ENCODE results near the gene PPP6C.
A peak's percentile ranks its signal among the peaks of the same experiment; 100 is the strongest.
"Not testable (repeated sequence)": the region's sequence is repeated elsewhere in the genome, so short reads cannot be mapped to it uniquely, and the experiment has no call there.

PPP6C gene

DNA sequence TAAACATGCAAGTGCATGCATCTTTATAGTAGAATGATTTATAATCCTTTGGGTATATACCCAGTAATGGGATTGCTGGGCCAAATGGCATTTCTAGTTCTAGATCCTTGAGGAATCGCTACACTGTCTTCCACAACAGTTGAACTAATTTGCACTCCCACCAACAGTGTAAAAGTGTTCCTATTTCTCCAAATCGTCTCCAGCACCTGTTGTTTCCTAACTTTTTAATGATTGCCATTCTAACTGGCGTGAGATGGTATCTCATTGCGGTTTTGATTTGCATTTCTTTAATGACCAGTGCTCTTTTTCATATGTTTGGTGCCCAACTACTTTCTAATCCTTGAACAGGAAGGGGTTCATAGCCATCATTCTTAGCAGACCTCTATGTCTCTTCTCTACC is 7.8 kb downstream of the PPP6C start:
- DNase-seq: not testable (repeated sequence)

DNA sequence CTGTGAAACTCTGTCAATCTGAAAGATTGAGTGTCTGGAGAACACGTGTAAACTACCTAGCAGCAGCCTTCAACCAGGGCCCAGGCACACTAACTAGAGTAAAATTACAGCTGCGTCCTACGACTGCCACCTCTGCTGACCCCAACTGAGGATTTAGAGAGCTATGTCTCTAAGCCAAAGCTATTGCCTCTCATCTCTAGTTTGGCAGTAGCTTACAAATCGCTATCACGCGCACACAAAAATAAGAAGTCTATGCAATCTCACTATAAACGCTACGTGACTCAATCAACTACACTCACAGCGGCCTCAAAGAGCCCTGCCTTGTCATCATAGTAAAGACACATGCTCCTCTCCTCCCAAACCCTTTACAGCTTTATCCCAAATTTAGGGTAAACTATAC is 8.7 kb downstream of the PPP6C start:
- DNase-seq: no peak

DNA sequence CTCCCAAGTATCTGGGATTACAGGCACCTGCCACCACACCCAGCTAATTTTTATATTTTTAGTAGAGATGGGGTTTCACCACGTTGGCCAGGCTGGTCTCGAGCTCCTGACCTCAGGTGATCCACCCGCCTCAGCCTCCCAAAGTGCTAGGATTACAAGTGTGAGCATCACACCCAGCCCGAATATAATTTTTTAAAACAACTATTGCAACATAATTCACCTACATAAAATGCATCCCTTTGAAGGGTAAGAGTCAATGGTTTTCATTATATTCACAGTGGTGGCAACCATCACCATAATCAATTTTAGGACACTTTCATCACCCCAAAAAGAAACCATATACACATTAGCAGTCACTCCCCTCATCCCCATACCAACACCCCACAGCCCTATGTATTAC is 9.8 kb downstream of the PPP6C start:
- not testable (repeated sequence) for DNase-seq

DNA sequence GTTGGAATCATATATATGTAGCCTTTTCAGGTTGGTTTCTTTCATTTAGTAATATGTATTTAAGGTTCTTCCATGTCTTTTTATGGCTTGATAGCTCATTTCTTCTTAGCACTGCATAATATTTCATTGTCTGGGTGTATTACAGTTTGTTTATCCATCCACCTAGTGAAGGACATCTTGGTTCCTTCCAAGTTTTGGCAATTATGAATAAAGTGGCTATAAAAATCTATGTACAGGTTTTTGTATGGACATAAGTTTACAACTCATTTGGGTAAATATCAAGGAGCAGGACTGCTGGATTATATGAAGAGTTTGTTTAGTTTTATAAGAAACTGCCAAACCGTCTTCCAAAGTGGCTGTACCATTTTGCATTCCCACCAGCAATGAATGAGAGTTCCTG is 11.7 kb downstream of the PPP6C start:
- DNase-seq: no peak

DNA sequence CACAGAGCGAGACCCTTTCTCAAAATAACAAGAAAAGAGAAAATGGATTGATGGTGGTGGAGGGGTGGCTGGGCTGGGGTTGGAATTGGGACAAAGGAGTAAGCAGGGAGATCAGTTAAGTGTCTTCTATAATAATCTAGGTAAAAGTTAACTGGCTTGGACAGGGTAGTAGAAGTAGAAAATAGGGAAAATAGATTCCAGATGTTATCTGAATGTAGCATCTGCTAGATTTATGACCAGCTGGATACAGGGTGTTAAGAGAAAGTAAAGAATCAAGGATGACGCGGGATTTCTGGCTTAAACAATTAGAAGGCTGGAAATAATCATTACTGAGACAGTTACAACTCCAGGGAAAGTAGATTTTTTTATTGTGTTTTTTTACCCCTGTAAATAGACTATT is 13.0 kb downstream of the PPP6C start:
- DNase-seq: no peak

DNA sequence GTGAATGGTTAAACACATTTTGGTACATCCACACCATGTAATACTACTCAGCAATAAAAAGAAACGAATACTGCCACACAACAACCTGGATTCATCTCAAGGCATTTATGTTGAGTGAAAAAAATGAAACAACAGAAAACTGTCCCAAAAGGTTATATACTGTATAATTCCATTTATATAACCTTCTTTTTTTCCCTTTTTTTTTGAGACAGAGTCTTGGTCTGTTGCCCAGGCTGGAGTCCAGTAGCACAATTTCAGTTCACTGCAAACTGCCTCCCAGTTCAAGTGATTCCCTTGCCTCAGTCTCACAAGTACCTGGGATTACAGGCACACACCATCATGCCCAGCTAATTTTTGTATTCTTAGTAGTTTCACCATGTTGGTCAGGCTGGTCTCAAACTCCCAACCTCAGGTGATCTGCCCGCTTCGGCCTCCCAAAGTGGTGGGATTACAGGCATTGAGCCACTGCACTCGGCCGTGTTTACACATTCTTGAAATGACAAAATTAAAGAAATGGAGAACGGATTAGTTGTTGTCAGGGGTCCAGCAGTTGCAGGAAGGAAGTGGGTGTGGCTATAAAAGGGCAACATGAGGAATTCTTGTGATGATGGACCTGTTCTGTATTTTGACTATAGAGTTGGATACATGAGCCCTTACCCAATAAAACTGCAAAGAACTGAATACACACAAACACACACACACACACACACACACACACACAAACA is 17.4 kb downstream of the PPP6C start:
- no peak for DNase-seq

DNA sequence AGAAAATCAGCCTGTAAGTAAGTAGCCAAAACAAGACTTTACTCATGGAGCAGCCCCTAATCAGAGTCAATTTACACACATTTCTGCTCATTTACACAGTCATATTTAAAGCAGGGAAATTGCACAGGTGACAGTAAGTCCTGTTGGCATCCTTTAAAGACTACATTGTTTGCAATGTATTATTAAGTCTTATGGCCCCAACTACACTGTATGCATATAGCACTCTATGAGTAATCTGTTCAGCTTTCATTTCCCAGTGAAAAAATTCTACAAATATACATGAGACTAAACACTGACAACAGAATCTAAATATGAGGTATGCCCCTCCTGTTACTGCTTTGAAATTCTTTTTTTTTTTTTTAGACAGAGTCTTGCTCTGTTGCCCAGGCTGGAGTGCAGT is 19.7 kb downstream of the PPP6C start:
- DNase-seq: no peak

DNA sequence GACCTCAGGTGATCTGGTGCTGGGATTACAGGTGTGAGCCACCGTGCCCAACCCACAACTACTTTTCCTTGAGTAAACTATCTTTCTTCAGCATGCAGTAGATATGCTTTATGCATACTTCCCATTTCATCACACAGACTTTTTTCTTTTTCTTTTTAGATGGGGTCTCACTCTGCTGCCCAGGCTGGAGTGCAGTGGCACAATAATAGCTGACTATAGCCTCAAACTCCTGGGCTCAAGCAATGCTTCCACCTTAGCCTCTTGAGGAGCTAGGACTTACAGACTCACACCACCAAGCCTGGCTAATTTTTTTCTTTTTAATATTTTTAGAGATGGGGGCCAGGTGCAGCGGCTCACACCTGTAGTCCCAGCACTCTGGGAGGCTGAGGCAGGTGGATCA is 22.8 kb downstream of the PPP6C start:
- DNase-seq: no peak

DNA sequence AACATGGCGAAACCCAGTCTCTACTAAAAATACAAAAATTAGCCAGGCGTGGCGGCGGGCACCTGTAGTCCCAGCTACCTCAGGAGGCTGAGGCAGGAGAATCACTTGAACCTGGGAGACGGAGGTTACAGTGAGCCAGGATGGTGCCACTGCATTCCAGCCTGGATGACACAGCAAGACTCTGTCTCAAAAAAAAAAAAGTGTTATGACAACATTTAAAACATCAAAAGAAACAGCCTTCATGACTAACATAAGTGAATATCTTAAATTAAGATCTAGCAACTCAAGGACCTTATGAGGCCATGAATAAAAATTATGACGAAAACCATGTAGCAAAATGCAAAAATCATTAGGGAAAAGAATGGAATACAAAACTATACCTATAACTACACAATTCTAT is 26.7 kb downstream of the PPP6C start:
- not testable (repeated sequence) for DNase-seq

DNA sequence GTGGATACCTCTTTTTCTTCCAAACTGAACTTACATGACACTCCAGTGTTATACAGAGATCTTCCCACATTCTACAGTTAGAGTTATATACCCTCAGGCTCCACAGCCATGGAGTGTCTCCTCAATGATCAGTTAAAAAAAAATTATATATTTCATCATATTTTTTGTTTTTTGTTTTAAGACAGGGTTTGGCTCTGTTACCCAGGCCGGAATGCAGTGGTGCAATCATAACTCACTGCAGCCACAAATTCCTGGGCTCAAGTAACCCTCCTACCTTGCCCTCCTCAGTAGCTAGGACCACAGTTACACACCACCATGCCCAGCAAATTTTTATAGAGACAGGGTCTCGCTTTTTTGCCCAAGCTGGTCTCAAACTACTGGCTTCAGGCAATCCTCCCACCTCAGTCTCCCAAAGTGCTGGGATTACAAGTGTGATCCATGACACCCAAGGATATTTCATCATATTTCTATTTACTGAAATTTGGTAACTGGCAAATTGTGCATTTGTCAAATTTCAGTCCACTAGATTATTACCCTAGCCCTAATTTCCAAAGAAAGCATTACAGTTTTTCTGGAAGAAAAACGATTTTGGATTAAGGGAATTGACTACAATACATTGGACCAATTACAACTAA is 28.2 kb downstream of the PPP6C start:
- no peak for DNase-seq

DNA sequence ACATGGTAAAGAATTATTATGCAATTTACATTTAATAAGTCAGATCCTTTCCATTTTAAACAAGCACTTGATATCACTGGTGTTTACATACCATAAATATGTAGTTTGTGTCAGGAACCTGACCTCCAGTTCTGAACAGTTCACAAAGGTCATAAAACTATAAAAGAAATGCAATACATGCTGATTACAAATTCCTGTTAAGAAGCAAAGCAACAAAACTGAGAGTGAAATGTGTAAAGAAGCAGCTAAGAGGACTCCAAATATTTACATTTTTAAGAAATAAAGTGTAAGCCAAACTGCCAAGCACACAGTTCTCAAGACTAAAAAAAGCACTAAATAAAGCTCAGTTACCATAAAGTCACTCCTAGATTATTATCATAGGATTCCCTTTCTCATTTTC is 28.9 kb downstream of the PPP6C start:
- no peak for DNase-seq

DNA sequence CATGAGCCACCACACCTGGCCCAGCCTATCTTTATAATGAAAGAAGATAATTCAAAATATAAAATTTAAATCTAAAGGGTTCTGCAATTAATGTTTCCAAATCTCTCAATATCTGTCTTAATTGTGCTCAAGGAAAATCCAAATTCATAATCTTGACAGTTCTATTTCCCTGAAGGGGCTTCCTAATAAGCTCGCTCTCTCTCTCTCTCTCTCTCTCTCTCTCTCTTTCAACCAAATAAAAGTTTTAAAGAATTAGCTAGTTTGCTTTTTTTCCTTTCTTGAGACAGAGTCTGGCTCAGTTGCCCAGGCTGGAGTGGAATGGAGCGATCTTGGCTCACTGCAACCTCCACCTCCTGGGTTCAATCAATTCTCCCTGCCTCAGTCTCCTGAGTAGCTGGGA is 33.1 kb downstream of the PPP6C start:
- DNase-seq: no peak

DNA sequence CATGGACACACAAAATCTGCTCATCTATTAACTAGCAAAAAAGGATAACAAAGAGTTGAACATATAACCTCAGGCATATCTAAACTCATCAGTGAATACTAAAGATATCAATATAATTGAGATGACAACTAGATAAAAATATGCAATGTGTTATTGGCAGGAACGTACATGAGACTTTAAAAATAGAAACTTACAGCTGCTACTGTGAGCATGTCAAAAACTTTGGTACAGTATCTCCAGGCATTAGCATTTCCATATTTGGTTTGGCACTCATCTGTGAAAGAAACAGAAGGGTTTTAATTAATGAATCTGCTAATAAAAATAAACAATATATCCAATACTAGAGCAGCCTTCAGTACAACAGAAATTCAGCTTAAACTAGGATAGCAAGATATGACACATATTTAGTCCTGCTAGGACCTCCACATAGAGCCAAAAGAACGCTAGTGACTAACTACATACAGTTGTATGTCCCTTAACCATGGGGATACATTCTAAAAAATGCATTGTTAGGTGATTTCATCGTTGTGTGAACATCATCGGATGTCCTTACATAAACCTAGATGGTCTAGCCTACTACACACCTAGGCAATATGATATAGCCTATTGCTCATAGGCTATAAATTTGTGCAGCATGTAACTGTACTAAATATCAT is 35.8 kb downstream of the PPP6C start:
- DNase-seq: no peak

DNA sequence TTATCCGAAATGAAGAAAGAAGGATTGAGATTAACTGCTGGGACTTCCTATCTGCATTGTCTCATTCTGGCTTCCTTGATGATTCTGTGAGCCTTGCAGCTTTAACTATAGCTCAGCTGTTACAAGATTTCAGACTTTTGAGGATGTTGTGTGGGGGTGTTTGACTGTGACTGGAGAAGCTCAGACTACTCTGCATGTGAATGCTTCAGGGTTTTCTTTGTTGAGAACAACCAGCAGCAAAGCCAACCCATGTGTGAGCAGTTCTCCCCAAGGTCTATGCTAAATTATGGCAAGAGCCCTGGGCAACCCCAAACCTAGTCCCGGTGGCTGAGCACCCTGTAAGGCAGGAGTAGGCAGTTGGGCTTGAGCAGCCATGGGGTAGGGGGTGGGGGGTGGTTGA is 37.9 kb downstream of the PPP6C start:
- DNase-seq: no peak

DNA sequence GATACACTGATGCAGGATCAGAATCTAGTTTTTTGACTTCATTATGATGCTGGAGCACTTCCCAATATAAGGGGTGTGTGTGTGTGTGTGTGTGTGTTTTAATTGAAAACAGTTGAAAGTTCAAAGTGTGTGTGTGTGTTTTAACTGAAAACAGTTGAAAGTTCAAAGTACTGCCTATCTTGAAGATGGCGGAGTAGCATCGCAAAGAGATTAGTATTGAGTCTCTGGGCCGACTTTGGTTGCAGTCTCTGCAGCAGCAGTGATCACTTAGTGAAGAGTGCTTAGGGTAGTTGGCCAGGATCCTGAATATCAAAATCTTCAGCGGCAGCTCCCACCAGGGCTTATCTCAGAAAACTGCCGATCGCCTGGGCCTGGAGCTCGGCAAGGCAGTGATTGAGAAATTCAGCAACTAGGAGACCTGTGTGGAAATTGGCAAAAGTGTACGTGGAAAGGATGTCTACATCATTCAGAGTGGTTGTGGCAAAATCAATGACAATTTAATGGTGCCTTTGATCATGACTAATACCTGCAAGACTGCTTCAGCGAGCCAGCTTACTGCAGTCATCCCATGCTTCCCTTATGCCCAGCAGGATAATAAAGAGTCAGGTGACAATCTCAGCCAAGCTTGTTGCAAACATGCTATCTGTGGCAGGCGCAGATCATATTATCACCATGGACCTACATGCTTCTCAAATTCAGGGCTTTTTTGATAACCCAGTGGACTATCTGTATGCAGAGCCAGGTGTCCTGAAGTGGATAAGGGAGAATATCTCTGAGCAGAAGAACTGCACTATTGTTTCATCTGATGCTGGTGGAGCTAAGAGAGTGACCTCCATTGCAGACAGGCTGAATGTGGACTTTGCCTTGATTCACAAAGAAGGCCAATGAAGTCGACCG is 39.0 kb downstream of the PPP6C start:
- DNase-seq: no peak

DNA sequence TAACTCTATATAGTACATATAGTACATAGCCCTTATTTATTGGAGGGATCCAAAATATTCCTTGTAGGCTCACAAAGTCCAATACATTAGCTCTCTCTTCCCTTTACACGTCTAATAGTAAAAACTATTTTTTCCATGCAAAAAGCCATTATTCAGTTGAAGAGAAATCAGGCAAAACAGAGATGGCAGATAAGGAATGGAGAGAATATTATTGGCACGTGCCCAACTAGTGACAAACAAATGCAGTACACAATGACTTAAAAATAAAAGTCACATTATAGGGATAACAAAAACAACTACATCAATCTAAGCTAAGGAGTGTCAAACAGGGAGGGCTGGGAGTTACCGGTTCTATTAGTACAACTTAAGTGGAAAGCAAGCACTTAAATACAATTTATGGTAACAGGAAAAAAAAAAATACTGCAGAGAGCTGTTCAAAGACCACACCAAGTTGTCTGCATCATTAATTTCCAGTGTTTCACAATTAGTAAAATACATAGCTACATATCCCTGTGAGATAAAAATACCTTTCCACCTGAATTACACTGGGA is 42.1 kb downstream of the PPP6C start:
- no peak for DNase-seq

DNA sequence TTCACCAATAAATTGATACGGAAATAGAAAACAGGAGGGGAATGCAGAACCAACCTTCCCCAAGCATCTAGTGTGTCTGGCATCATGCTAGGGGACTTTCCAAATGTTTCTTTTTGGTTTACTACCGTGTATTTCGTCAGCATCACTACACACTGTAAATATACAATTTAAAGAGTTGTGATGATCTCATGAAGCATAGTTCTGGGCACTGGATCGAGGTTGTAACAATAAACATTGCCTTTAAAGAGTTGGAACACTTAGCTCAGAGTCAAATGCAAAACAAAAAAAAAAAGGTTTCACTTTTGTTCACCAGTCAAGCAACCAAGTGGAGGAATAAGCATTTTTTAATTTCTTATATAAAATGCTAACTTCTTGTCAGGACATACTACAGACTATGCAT is 43.4 kb downstream of the PPP6C start:
- DNase-seq: no peak

DNA sequence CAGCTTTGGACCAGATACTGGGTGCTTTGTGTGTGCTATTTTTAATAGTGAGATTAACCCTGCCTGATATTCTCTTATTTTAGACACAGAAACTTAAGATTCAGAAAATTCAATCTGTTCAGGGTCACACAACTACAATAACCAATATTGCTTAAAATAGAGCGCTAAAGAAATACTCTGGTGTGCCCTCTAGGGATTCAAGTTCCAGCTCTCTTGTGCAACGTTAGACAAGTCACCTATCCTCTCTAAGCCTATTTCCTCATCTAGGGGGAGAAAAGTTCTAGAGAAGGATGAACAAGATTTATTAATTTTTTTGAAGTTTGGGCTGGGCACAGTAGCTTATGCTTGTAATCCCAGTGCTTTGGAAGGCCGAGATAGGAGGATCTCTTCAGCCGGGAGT is 44.2 kb downstream of the PPP6C start:
- DNase-seq: no peak

DNA sequence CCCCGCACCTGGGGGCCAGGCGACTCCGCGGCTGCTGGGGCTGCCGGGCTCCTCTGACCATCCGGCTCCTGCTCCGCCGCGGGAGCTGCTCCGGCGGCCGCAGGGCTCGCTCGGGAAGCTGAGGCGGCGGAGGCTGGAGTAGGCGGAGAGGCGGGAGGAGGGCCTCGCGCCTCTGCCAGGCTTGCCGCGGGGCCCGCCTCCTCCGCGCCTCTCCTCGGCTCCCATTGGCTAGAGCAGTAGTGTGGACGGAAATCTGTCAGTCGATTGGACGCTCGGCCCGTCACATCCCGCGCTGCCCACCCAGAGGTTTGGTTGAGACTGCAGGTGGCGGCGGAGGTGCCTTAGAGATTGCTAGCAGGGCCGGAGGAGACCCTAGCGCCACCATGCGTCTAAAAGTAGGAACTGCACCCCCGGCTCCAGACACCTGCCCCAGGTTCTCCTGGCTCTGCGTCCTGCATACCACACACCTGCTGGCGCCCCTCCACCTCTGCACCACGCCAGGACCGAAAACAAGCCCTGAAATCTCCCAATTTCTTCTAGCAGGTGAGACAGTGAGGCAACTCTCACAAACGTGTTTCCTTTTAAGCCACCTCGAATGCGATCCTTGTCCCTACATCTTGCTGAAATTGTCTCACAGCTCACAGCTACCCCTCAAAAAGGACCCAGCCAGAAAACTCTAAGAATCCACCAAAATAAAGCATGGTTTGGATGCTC is 46.1 kb downstream of the PPP6C start, which contains the start of gene SCAI:
TSS of gene SCAI (minus strand) at position 152 of the 714 bp plus-strand sequence. CDS start at position 61, 91 bp downstream.
- peak; percentile 97 to 98 for DNase-seq

DNA sequence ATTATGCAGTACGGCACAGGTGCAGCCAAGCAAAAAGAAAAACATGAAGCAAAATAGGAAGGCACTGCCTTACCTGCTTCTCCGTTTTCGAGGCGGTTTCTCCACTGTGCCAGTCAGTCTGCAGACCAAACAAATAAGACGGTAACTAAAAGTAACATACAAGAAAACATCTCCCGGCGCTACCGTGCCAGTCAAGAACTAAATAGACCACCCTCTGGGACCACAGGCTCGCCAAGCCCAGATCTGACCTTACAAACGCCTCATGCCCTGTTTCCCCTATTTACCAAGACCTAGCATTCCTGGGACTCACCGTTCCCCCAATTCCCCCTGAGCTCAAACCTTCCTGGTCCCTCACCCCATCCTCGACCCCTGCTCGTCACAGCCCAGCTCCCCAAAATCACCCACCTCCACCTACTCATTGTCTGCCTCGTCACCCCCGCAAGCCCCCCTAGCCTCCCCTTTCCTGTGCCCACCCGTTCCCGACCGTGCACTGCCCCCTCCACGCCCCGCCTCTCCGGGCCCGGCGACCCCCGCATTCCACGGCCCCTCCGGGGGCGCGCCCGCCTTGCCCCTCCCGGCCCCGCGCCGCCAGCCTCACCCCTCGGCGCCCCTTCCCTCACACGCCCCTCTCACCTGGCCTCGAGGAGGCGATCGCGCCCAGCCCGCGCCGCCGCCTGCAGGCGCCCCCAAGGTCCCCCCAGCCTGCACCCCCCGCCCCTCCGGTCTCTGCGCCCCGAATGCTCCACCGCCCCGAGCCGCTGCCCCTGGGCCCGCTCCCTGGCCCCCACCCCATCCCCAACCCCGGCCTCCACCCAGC is 46.8 kb downstream of the PPP6C start:
- no peak for DNase-seq

DNA sequence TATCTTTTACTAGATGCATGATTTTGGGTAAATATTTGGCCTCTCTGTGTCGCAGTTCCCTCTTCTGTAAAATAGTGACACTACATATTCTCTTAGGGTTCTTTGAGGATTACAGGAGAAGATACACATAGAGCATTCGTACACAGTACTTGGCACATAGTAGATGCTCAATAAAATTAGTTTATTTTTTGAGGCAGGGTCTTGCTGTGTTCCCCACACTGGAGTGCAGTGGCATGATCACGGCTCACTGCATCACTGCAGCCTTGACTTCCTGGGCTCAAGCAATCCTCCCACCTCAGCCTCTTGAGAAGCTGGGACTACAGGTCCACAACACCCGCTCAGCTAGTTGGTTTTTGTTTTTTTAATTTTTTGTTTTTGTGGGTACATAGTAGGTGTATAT is 47.9 kb downstream of the PPP6C start:
- DNase-seq: no peak

Measured in NCI-H1930 (cell line).